NCI-H1105 treated with DMSO at 0.1 percent for 48 hours (cell line): ENCODE results near the gene JAGN1.
"Not testable (repeated sequence)": the region's sequence is repeated elsewhere in the genome, so short reads cannot be mapped to it uniquely, and the experiment has no call there.

Experiments
- DNase-seq: peaks from one replicate; lab custom pipeline; 2025; lab: John Stamatoyannopoulos, UW

The JAGN1 gene

DNA sequence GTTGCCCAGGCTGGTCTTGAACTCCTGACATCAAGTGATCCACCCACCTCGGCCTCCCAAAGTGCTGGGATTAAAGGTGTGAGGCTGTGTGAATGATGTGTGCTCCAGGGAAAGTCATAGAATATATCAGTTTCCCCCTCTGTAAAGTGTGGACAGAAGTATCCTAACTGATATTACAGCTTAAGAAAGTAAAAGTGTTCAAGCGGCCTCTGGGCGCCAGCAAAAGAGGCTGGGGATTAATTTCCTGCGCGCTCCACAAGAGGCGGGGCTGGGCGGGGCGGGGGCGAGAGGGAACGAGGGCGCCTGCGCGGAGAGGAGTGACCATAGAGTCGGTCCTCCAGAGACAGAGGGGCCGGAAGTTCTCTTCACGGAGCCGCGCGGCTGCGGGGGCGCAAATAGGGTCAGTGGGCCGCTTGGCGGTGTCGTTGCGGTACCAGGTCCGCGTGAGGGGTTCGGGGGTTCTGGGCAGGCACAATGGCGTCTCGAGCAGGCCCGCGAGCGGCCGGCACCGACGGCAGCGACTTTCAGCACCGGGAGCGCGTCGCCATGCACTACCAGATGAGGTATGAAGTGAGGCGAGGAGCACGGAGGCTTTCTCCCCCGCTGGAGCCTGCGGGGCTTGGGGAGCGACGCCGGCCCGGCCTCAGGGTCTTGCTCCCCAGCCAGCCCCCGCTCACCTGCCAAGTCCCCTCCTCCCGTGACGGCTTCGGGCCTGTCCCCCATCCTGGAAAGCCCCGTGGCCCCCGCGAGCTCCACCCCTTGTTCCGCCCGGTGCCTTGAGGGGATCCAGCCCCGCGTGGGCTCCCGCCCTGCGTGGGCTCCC, at the start of gene JAGN1:
JAGN1 (plus strand) TSS at position 362 of the 823 bp plus-strand sequence; CDS start at position 475, 113 bp downstream.
- DNase-seq: peak; percentile 39

DNA sequence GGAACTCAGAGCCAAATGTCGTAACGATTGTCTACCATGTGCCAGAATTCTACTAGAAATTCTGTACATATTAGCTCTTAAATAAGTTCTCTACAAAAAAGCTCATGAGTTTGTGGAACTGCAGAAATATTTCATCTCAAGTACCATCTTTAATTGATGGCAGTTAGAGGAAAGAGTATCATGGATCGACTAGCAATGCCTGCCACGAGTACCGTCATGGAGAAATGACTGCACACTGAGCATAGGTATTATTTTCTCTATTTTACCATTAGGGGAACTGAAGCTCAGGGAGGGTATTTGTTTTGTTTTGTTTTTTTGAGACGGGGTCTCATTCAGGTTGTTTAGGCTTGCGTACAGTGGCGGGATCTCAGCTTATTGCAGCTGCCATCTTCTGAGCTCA, 49.4 kb upstream of the JAGN1 start:
- DNase-seq: no peak

DNA sequence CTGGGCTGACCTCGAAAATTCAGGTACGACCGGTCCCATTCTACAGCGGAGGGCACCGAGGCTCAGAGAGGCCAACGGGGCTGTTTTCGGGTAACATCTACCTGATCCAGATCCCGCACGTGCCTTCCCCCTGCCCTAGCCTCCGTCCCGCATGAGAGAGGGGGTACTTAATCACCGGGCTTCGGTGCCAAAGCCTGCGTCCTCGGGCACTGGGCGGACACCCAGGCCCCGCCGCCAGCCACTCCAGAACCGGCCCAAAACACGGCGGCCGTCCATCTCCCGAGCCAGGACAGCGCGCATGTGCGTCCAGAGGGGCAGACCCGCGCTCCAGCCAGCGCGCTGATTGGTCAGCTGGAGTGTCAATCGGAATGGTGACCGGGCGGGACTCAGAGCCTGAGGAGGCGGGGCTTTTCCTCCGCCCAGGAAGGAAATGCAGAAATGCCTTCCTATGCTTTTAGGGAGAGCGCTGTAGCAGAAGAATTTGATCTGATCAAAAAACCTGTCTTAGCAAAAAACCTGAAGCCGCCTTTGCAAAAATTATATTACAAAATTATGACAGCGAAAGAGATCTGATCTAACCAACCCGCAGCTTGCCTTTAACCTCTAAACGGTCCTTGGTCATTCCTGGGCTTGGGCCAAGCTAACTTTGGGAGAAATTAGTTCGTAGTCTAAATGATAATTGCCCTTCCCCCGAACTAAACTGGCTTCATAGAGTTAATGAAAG, 46.5 kb upstream of the JAGN1 start, which contains the start of gene RPUSD3:
RPUSD3 (minus strand) TSS at position 294 of the 724 bp plus-strand sequence; CDS start at position 276, 18 bp downstream.
- DNase-seq: peak; percentile 73

DNA sequence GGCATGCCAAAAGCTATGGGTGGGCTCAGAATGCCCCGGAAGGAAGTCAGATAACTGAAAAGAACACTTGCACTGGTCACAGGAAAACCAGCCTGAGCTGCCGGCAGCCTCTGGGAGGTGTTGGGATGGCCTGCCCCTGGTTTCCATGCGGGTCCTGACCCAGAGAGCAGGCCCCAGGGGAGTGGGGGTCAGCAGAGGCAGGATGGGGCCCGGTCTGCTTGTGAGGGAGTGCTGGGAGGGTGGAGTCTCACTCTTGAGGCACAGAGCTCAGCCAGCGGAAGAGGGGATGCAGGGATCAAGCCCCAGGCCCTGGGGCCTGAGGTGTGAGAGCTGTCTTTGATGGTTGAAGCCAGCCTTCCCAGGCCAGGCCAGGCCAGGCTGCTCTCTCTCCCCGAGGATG, 44.2 kb upstream of the JAGN1 start:
- DNase-seq: no peak

DNA sequence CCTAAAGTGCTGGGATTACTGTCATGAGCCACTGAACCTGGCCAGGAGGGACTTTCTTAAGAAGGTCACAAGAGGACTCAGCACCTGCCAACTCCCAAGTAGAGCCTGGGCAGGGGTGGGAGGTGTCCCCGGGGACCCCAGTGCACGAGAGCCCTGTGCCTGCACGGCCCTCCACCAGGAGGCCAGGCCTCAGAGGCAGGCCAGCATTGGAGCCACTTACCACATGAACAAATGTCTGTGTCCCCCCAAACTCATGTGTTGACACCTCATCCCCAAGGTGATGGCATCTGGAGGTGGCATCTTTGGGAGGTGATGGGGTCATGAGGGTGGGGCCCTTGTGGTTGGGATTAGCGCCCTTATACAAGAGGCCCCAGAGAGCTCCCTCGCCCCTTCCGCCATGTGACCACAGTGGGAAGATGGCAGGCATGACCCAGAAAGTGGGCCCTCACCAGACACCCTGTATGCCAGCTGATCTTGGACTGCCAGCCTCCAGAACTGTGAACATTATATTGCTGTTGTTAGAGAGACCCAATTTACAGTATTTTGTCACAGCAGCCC, 43.4 kb upstream of the JAGN1 start:
- DNase-seq: no peak

DNA sequence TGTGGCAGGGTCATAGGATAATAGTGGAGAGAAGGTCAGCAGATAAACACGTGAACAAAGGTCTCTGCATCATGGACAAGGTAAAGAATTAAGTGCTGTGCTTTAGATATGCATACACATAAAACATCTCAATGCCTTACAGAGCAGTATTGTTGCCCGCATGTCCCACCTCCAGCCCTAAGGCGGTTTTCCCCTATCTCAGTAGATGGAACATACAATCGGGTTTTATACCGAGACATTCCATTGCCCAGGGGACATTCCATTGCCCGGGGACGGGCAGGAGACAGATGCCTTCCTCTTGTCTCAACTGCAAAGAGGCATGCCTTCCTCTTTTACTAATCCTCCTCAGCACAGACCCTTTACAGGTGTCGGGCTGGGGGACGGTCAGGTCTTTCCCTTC, 42.5 kb upstream of the JAGN1 start:
- DNase-seq: not testable (repeated sequence)

DNA sequence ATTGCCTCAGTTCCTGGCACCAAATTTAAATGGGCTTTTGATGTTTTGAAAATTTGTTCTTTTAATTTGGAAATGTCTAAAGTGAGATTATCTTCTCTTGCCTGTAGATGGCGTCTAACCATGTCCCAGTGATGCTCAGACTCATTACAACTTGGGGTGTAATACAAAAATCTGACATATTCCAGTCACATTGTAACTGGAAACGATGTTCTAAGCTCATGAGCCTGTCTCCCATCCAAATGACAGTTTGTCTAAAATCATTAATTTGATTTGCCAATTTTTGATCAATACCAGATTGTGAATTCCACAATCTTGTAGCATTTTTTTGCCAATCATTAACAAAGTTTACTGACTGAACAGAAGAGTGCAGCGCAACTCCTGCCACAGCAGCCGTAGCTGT, 41.5 kb upstream of the JAGN1 start:
- DNase-seq: not testable (repeated sequence)

DNA sequence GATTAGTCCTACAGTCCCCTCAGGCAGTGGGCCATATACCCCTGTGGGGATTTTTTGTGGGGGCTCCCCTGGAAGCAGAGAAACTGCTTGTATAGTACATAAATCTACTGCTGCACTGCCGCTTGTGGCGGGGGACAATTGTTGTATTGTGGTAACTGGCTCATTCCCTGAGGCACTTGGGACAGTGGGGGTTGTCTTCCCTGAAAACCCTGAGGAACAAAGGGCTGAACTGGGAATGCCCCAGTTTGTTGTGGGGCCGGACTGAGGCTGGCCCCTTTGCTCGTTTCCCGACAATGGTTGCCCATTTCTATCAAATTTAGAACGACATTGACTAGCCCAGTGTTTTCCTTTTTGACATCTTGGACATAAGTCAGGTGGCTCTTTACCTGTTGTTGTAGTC, 39.0 kb upstream of the JAGN1 start:
- not testable (repeated sequence) for DNase-seq

DNA sequence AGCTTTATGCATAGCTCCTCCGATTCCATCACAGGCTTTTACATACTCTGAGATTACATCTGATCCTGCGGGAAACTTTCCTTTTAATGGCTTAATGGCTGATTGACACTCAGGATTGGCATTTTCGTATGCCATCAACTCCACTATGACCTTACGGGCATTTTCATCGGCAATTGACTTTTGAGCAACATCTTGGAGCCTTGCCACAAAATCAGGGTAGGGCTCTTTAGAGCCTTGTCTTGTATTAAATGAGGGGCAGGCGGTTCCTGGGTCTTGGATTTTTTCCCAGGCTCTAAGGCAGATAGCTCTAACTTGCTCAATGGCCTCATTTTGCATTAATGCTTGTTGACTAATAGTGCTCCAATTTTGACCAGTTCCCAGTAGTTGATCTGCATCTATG, 38.5 kb upstream of the JAGN1 start:
- DNase-seq: not testable (repeated sequence)

DNA sequence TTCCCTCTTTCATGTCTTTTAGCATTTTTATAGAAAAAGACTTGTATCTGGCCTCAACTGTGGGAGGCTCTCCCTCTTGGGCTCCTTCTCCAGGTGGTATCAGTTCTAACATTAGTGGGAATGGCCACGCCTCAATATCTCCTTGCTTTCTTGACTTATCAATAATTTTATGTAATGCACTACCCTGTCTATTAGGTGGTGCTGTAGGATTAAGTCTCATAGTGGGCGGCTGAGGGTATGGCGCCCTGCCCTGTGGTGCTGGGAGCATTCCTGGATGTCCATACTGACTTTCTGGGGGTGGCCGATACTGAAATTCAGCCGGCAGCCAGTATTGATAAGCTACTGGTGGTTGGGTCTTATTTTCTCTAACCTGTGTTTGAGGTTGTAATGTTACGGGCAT, 37.9 kb upstream of the JAGN1 start:
- no peak for DNase-seq

DNA sequence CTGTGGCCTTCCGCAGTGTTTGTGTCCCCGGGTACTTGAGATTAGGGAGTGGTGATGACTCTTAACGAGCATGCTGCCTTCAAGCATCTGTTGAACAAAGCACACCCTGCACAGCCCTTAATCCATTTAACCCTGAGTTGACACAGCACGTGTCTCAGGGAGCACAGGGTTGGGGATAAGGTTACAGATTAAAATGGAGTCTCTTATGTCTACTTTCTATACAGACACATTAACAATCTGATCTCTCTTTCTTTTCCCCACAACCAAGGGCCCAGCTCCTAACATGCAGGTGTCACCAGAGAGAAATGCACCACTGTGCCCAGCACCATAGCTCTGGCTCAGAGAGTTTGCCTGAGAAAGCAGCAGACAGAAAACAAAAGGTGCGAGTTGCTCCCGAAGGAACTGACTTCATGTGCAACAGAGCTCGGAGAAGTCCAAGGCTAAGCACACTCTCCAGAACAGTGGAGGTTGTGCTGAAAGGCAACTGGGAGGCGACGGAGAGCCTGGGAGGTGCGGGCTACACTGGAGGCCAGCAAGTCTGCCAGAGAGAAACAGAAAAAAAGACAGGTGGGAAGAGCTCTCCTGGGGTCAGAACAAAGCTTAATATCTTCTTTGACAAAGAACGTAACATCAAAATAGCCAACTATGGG, 36.0 kb upstream of the JAGN1 start:
- not testable (repeated sequence) for DNase-seq

DNA sequence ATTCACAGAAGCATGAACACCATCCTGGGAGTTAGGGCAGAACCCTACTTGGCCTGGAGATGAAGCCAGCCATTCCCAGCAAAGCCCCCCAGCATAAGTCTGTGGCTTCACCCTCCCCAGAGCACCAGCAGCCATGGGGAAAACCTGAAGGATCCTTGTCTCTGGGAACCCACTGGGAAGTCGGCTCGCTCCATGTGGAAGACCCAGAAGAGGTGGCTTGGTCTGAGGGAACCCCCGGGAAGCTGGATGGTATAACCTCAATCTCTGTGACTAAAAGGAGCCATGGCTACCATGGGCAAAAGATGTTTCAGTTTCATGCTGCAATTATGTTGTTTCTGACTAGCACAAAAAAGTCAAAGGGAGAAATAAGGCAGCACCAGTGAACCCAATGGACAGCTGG, 34.8 kb upstream of the JAGN1 start:
- DNase-seq: no peak

DNA sequence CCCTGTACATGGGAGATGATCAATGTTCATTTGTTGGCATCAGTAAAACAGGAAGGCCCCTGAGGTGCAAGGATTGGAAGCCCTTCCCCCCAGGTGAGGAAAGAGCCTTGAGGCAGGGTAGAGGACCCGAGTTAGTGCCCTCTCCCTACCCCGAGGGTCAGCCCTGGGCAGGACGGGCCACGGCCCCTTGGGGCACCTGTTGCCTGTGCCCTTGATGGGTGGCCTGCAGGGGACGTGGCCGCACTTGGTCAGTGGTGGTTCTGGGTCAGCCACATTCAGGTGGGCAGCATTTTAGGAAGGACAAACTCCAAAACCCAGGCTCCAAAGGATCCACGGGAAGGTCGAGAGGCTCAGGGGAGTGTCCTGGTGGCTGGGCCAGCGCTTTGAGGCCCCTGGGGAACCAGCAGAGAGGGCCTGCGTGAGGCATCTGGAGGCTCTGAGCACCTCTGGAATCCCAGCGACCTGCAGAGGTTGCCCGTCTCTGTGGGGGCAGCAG, 30.8 kb upstream of the JAGN1 start:
- no peak for DNase-seq

DNA sequence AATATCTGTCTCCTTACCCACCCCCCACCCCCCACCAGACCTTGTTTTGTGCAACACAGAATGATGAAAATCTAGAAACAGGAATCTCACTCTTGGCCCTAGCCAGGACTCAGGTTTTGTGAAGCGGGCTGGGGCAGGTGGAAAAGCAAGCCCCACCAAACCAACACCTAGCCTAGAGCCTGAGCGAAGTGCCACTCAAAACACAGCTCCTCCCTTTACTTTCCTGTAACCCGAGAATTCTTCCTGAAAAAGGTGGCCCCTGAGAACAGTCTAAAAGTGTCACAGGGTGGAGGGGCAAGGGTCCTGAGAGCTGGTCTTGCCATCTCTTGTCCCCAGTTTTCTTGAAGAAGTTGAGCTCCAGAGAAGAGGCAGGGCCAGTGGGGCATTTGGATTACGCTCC, 29.2 kb upstream of the JAGN1 start:
- no peak for DNase-seq

DNA sequence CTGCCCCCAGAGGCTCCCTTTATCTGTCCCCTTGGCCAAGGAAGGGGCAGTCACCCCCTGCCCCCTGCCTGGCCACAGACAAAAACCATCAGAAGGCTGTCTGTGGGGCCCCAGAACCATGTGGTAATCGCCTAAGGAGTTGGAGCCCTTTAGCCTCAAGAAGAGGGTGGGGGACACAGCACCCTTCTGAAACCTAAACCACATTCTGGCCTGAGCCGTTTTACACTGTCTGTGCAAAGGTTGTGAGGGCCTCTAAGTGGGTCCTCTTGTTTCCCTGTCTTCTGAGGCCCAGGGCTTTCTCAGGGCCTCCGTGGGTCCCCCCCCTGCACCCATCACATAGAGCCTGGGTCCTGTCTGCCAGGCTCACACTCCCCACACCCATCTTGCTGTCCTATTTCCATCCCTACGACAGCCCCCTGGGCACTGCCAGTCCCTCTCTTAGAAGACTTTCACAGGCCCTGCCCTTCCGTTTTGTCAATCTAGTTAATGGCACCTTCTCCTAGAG, 28.7 kb upstream of the JAGN1 start:
- DNase-seq: no peak

DNA sequence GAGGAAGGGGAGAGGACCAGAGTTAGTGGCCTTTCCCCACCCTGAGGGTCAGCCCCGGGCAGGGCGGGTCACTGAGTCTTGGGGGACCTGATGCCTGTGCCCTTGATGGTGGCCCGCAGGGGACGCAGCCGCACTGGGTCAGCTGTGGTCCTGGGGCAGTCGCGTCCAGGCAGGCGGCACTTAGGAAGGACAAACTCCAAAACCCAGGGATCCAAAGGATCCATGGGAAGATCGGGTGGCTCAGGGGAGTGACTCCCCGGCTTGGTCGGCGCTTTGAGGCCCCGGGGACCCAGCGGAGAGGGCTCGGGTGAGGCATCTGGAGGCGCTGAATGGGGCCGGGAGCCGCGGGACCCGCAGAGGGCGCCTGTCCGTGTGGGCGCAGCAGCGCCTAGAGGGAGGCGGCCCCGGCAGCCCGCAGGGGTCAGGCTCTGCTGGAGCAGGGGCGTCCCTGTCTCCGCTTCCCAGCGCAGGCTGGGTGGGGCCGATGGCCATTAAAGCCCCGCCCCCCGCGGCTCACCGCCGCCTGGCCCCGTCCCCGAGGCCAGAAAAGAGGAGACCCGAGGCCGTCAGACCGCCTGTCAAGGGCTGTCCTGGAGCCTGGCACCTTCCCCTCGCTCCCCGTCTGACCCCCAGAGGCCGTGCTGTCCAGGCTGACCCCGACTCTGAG, 27.9 kb upstream of the JAGN1 start:
- DNase-seq: no peak

DNA sequence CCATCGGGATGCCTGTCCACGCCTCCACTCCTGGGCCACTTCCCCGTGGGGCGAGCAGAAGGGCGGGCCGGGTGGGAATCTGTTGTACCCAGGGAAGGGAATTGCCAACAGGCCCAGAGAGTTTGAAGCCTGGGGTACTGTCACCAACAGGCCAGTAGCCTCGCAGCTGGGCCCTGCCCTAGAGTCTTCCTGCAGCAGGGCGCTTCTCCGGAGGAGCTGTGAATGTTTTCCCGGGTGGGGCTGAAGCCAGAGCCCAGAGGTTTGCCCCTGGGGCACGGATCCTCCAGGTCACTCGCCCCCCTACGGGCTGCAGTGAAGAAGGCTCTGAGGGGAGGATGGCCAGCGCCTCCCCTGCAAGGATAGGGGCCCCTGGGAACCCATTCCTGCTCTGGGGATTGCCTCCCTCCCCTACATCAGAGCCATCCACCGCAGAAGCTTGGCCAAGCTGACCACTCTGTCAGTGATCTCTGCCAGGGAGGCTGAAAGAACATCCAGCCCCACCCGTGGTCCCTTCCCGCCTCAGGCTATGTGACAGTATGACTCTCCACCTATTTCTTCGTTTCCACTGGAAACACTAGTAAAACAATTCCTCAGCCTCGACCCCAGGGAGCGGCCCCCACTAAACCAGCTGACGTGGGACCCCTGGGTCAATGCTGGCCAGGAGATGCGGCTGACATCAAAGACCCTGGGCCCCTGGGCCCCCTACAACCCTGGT, 27.2 kb upstream of the JAGN1 start:
- DNase-seq: no peak

DNA sequence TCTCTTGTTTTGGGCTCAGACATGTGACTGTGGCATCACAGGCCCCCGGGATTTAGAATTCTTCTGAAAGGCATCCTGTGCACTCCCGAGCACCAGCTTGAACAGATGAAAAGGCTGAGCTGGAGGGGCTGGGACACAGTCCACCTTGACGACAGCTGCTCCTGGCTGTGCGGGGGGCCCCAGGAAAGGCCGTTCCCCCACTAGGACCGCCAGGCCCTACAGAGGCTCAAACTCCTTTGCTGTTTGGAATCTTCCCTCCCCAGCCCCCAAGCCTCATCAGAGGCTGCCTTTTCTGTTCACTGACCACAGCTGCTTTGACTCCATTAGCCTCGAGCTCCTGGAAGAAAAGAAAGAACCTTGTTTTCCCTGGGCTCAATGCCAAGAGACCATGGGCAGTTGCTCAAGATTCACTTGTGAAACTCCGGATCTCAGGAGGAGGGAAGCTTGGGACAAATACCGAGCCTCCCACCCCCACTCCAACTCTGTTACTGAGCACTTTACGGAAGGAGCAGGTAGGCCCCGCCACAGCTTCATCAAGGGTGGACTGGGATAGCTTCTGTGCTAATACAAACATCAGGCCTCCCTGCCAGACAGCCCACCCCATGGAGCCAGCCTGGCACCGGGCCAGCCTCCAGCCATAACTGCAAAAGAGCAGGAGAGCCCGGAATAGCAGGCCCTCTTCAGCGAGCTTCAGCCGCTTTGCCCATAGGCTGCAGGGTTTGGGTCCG, 26.0 kb upstream of the JAGN1 start:
- peak; percentile 39 for DNase-seq

DNA sequence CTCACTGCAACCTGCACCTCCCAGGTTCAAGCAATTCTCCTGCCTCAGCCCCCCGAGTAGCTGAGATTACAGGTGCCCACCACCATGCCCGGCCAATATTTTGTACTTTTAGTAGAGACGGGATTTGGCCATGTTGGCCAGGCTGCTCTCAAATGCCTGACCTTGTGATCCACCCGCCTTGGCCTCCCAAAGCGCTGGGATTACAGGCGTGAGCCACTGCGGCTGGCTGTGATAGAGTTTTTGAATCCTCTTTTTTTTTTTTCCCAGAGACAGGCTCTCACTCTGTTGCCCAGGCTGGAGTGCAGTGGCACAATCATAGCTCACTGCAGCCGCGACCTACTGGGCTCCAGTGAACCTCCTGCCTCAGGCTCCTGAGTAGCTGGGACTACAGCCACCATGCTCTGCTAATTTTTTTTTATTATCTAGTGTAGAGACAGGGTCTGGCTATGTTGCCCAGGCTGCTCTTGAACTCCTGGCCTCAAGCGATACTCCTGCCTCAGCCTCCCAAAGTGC, 25.2 kb upstream of the JAGN1 start:
- not testable (repeated sequence) for DNase-seq

DNA sequence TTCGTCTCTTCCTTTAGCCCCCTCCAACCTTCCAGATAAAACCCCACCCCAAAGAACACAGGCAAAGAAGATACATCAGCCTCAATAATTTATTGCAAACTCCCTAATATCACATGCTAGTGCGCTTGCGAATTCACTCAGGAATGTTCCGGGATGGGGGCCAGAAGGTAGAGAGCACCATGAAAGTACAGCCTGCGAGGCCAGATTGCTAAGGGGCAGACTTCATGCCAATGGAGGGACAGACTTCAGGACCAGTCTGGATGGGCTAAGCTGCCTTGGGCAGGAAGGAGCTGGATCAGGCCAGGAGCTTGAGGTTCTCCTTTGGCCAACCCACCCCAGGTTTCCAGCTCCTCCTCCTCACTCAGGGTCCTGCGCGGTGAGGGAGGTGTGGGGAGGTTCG, 23.8 kb upstream of the JAGN1 start:
- no peak for DNase-seq
